Measurements from ENCODE around the gene OR5K2.

The OR5K2 gene

GRCh38 chr3:98532275-98532637 is 34.8 kb downstream of the OR5K2 start:
- H3K36me3 ChIP-seq (ENCODE audit: insufficient read depth, low read length) = no peaks in the 10 kb centered on the region
- no peaks in the 10 kb centered on the region for H3K4me1 ChIP-seq (ENCODE audit: insufficient read depth, low read length)
- no peaks in the 10 kb centered on the region for H3K9me3 ChIP-seq (ENCODE audit: control insufficient read depth, insufficient read depth, low read length)
- no peak overlapping the region for H3K9ac ChIP-seq (ENCODE audit: low read depth, low read length)

DNA sequence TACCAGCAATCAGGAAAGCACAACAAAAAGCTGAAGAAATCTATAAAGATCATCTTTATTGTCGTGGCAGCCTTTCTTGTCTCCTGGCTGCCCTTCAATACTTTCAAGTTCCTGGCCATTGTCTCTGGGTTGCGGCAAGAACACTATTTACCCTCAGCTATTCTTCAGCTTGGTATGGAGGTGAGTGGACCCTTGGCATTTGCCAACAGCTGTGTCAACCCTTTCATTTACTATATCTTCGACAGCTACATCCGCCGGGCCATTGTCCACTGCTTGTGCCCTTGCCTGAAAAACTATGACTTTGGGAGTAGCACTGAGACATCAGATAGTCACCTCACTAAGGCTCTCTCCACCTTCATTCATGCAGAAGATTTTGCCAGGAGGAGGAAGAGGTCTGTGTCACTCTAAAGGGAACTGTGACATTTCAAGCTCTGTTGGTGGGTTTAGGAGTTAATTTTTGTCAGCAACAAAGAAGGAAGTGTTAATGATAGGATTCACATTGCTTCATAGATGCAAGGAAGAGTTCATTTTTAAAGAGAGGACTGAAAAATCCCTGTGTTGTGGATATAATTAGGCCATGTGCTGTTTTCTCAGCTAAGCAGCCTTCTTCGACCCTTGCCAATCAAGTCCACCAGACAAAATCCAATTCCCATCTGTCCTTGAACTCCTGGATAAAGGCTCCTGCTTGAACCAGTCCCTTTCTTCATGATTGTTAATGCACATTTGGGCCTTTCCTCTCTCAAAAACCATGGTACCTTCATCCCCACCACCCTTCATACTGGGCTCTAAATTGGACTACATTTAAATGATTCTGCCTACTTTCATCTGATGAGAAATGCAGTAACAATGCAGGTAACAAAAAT is 35.5 kb downstream of the OR5K2 start:
- Histone ChIP-seq H3K9me3 (ENCODE audit: control insufficient read depth, insufficient read depth, low read length) (no peaks in the 10 kb centered on the region), H3K36me3 (ENCODE audit: insufficient read depth, low read length) (no peaks in the 10 kb centered on the region), H3K4me1 (ENCODE audit: insufficient read depth, low read length) (no peaks in the 10 kb centered on the region), H3K9ac (ENCODE audit: low read depth, low read length) (no peak overlapping the region)

DNA sequence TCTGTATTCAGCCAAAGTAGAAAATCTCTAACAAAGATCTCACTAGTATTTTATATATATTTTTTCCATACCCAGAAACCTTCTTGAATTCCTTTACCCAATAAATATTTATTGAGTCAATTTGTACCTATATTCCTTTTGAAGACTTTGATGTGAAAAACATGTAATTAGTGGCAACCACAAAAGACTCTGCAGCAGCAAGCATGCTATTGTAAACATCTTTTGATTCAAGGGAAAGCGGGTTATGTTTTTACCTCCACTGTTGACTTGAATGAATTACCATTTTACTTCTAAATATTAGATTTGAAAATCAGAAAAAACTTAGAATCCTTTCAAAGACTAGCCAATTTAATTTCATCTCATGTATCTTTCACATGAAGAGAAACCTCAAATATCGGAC is 36.7 kb downstream of the OR5K2 start:
- Histone ChIP-seq H3K9ac (ENCODE audit: low read depth, low read length) (no peak overlapping the region), H3K9me3 (ENCODE audit: control insufficient read depth, insufficient read depth, low read length) (no peaks in the 10 kb centered on the region), H3K4me1 (ENCODE audit: insufficient read depth, low read length) (no peaks in the 10 kb centered on the region), H3K36me3 (ENCODE audit: insufficient read depth, low read length) (no peaks in the 10 kb centered on the region)

- H3K9me3 ChIP-seq (ENCODE audit: control insufficient read depth, insufficient read depth, low read length) = no peaks in the 10 kb centered on the region
- no peak overlapping the region for H3K9ac ChIP-seq (ENCODE audit: low read depth, low read length)
- H3K4me1 ChIP-seq (ENCODE audit: insufficient read depth, low read length) = no peaks in the 10 kb centered on the region
- no peaks in the 10 kb centered on the region for H3K36me3 ChIP-seq (ENCODE audit: insufficient read depth, low read length)
These were observed 37.3 kb downstream of the OR5K2 start for GRCh38 chr3:98534734-98535133.

- Histone ChIP-seq H3K36me3 (ENCODE audit: insufficient read depth, low read length) (no peaks in the 10 kb centered on the region), H3K9me3 (ENCODE audit: control insufficient read depth, insufficient read depth, low read length) (no peaks in the 10 kb centered on the region; the same call in 1 of the 2 replicates), H3K9ac (ENCODE audit: low read depth, low read length) (no peak overlapping the region), H3K4me1 (ENCODE audit: insufficient read depth, low read length) (no peaks in the 10 kb centered on the region)
These were observed 39.1 kb downstream of the OR5K2 start for GRCh38 chr3:98536456-98537017.

GRCh38 chr3:98540346-98540745 is 42.9 kb downstream of the OR5K2 start:
- H3K4me1 ChIP-seq (ENCODE audit: insufficient read depth, low read length) = no peaks in the 10 kb centered on the region
- no peak overlapping the region for H3K9ac ChIP-seq (ENCODE audit: low read depth, low read length)
- no peaks in the 10 kb centered on the region for H3K36me3 ChIP-seq (ENCODE audit: insufficient read depth, low read length)
- H3K9me3 ChIP-seq (ENCODE audit: control insufficient read depth, insufficient read depth, low read length) = no peaks in the 10 kb centered on the region; the same call in 1 of the 2 replicates

DNA sequence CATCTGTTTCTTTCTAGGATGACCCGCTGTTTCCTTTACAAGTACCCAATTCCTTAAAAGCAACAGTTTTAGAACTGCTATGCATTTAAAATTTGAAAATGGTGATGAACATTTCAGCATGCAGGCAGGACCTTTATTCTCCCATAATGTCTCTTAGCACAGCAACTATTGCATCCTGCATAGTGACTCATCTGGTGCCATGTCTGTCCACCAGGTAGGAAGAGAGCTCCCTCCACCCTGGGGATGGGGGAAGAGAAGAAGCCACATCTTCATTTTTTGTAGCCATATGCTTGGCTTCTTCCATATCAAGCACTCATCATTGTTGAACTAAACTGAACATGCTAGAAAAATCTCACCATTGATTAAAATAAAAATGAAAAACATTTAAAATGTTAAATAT is 44.2 kb downstream of the OR5K2 start:
- Histone ChIP-seq H3K9me3 (ENCODE audit: control insufficient read depth, insufficient read depth, low read length) (no peaks in the 10 kb centered on the region; the same call in 1 of the 2 replicates), H3K9ac (ENCODE audit: low read depth, low read length) (no peak overlapping the region), H3K36me3 (ENCODE audit: insufficient read depth, low read length) (no peaks in the 10 kb centered on the region), H3K4me1 (ENCODE audit: insufficient read depth, low read length) (no peaks in the 10 kb centered on the region)

DNA sequence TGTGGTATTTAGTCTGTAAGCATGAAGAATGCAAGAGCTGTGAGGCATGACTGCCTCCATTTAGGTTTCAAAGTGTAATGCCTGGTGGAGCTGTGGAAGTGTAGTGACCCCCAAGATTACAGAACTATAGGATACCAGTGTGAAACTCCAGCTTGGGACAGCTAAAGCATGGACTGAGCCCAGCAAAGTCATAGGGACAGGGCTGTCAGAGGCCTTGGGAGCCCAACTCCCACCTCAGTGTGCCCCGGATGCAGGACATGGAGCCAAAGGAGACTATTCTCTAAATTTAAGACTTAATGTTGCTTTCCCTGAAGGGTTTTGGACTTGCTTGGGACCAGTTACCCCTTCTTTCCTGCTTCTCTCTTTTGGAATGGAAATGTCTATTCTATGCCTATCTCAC is 45.1 kb downstream of the OR5K2 start:
- no peak overlapping the region for H3K9ac ChIP-seq (ENCODE audit: low read depth, low read length)

DNA sequence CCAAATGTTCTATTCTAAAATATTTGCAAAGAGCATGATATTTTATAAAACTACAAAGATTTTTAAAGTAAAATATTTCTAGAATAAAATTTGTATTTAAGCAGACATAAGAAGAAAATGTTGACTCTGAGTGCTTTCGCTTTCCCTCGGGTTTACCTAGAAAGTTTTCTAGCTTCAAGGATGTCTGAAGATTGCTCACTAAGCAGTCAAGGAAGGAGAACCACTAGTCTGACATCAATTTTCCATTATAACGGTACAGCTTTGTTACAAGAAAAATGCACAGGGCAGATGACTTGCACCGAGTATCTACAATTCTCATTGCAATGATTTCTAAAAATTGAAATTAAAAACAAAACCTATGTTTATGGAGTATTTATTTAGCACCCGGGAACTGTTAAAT is 48.5 kb downstream of the OR5K2 start:
- Histone ChIP-seq H3K4me1 (ENCODE audit: insufficient read depth, low read length) (no peaks in the 10 kb centered on the region), H3K9ac (ENCODE audit: low read depth, low read length) (no peak overlapping the region), H3K9me3 (ENCODE audit: control insufficient read depth, insufficient read depth, low read length) (no peaks in the 10 kb centered on the region), H3K36me3 (ENCODE audit: insufficient read depth, low read length) (no peaks in the 10 kb centered on the region)

More for the DNA sequence above, 45.1 kb downstream of the OR5K2 start:
- no peaks in the 10 kb centered on the region for H3K36me3 ChIP-seq (ENCODE audit: insufficient read depth, low read length)
- H3K9me3 ChIP-seq (ENCODE audit: control insufficient read depth, insufficient read depth, low read length) = no peaks in the 10 kb centered on the region; the same call in 1 of the 2 replicates
- no peaks in the 10 kb centered on the region for H3K4me1 ChIP-seq (ENCODE audit: insufficient read depth, low read length)

All from ES-I3 (cell line).